HS-5 (cell line): ENCODE data around the gene TMPRSS3.

Experiments used
- DNase-seq: peaks from one replicate; pipeline ENCODE4 v3.0.0-alpha.2; 2012; ENCODE audit warnings: low read depth

The TMPRSS3 gene

DNA sequence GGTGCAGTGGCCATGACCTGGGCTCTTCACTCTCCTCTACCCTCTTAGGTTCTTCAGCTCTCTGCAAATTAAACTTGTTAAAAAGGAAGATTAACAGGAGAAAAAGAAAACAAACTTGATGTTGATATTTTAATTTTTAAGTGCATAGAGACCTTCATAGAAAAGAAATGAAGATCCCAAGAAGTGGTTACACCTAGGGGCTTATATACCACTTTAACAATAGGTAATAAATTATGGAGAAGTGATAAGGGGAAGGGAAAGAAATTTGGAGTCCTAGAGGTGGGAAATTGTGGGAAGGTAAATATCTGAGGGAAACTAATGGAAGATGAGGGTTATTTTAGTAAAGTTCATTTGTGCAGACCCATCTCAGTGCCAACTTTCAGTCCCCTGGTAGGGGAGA is 64.2 kb downstream of the TMPRSS3 start:
- DNase-seq: no peak

GRCh38 chr21:42330380-42331371 is 65.2 kb downstream of the TMPRSS3 start:
- DNase-seq: no peak

DNA sequence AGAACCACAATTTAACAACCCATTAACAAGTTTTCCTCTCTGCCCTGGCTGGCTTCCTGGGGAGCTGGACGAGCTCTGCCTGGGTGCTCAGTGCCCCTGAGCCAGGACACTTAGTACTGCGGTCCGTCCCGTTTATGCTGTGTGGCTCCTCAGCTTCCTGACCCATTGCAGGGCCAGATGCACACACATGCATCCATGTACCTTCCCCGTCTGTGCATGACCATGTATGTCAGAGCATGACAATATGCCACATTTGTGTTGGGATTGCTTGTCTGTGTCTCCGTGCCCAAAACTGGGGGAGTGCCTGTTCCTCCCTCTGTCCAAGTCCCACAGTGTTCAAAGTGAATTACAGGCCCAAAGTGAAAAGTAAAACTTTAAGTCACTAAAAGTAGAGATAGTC is 71.0 kb downstream of the TMPRSS3 start:
- no peak for DNase-seq
